AG04449 (cell line): ENCODE data around the gene ZBTB42.

Source experiments
- CTCF ChIA-PET: fragments of 350-600 bp; formaldehyde crosslinking; extraction: SDS; loops from one replicate; lab custom pipeline; 2021; ENCODE audit warnings: antibody characterized with exemption; lab: Yijun Ruan, JAX
- POLR2A ChIA-PET: fragments of 400-600, 350-600 bp; formaldehyde crosslinking; extraction: SDS; loops from one replicate; lab custom pipeline; 2020; ENCODE audit warnings: antibody characterized with exemption, inconsistent platforms; lab: Yijun Ruan, JAX
- DNase-seq: peaks from one replicate; pipeline ENCODE4 v3.0.0-alpha.2; 2010; ENCODE audit warnings: low read depth, low spot score
- H3K4me3 ChIP-seq: 2 replicates; pipeline ENCODE4 v1.5.1; 2011; ENCODE audit warnings: low read depth, mild to moderate bottlenecking, control low read depth, low read length
- CTCF ChIP-seq: IDR thresholded peaks from one replicate; pipeline ENCODE4 v1.5.1; 2011; ENCODE audit warnings: mild to moderate bottlenecking, moderate library complexity, low read length, control low read depth, inconsistent platforms; ENCODE audit not compliant: insufficient read depth; ENCODE audit errors: missing control alignments

Gene ZBTB42

GRCh38 chr14:104784218-104784568, 16.7 kb upstream of the ZBTB42 start:
- CTCF ChIA-PET, result interaction anchor here (1.0 to 1.5 kb wide), 2 partner anchors 10 to 15 kb away, joined by 4 to 7 read pairs; no protein-coding TSS in a partner anchor
- no peak for TF ChIP-seq CTCF
- POLR2A ChIA-PET, result no interaction called here
- no peak for DNase-seq
- no peak overlapping the region for H3K4me3 ChIP-seq

GRCh38 chr14:104784846-104785707, 15.8 kb upstream of the ZBTB42 start:
- POLR2A ChIA-PET, result no interaction called here
- CTCF ChIA-PET, result interaction anchor here (0.9 to 1.5 kb wide), 3 partner anchors 9 to 16 kb away, joined by 3 to 7 read pairs (median 4); no protein-coding TSS in a partner anchor
- TF ChIP-seq CTCF, result no peak
- DNase-seq, result no peak
- no peak overlapping the region for H3K4me3 ChIP-seq

GRCh38 chr14:104785708-104786080, 15.2 kb upstream of the ZBTB42 start:
- no peak for TF ChIP-seq CTCF
- DNase-seq, result no peak
- no peak overlapping the region for H3K4me3 ChIP-seq
- CTCF ChIA-PET, result interaction anchor here (1.5 kb wide), 1 partner anchor 8 kb away, joined by 4 read pairs; no protein-coding TSS in a partner anchor
- POLR2A ChIA-PET, result no interaction called here

GRCh38 chr14:104786091-104786586, 14.8 kb upstream of the ZBTB42 start:
- ChIA-PET CTCF (interaction anchor here (0.8 kb wide), 1 partner anchor 40 kb away, joined by 3 read pairs; no protein-coding TSS in a partner anchor), POLR2A (no interaction called here)
- no peak for TF ChIP-seq CTCF
- DNase-seq, result no peak
- H3K4me3 ChIP-seq, result no peak overlapping the region

- ChIA-PET POLR2A (no interaction called here), CTCF (interaction anchor here (0.8 to 1.7 kb wide), 2 partner anchors 18 to 39 kb away, joined by 3 to 4 read pairs; no protein-coding TSS in a partner anchor)
- DNase-seq, result no peak
- TF ChIP-seq CTCF, result no peak
- H3K4me3 ChIP-seq, result no peak overlapping the region
Measured at GRCh38 chr14:104786726-104787675, 13.9 kb upstream of the ZBTB42 start.
